GM19328 (cell line): ENCODE measurements around the gene CAPN1.
A peak's percentile ranks its signal among the peaks of the same experiment; 100 is the strongest.
"Not testable (repeated sequence)": the region's sequence is repeated elsewhere in the genome, so short reads cannot be mapped to it uniquely, and the experiment has no call there.

Experiments
- ATAC-seq: cut with Tn5 transposase; IDR thresholded peaks from one replicate; pipeline ENCODE4 v1.9.1; 2021; ENCODE audit warnings: mild to moderate bottlenecking, moderate library complexity; ENCODE audit not compliant: unreplicated experiment

Gene CAPN1

DNA sequence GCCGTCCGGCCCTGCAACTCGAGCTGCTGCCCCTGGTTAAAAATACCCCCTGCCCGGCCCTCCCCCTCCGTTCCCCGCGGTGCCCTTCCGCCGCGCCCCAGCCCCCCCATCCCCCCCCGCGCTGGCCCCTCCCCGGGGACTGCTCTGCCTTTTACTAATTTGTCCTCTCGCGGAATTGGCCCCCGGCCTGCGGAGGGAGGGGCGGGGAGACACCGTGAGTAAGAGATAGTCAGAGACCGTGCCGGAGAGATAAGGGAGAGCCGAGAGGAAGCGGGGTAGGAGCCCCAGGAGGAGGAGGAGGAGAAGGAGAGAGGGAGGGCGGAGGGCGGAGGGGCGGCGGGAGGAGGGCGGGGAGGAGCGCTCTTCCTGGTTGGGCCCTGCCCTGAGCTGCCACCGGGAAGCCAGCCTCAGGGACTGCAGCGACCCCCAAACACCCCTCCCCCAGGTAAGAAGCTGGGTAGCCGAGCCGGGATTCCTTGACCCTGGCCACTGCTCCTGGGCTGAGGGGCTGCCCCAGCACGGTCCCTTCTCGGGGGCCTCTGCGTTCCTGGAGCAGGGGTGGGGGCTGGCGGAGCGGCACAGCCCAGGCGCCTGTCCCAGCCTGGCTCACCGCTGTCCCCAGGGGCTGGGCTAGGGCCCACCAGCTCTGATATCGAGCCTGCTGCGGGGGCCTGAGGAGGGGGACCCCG is at the start of gene CAPN1:
TSS of gene CAPN1 (plus strand) at position 360 of the 689 bp plus-strand sequence. CDS start 774 bp downstream, outside the sequence.
- ATAC-seq, result peak; percentile 49

DNA sequence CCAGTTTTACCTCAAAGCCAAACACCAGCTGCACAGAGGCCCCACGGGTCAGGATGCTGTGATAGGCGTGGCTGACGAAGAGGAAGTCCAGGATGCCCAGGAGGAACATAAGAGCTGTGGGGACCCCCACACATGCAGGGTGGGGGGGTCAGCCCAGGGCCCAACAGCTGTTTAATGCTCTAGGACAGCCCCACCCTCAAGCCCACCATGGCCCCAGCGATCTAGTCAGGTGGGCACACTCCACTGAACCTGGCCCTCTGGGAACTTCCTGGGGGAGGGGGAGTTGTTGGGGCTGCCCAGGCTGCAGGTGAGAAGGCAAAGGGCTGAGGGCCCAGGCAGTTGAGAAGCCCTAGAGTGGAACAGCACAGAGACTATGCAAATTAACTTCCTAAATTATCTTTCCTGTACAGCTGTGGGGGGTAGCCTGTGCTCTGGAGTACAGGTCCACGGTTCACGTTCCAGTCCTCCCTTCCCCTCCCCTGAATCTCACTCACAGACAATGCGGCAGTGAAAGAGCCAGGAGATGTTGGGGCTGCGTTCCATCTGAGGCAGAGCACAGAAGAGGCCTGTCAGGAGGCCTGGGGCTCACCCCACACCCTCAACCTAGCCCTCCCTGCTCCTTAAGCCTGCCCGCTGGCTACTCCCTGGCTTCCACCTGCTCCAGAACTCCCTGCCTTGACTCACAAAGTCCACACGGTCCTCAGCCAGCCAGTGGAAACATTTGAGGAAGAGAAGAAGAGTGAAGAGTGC is 49.3 kb upstream of the CAPN1 start:
- ATAC-seq, result peak; percentile 47

DNA sequence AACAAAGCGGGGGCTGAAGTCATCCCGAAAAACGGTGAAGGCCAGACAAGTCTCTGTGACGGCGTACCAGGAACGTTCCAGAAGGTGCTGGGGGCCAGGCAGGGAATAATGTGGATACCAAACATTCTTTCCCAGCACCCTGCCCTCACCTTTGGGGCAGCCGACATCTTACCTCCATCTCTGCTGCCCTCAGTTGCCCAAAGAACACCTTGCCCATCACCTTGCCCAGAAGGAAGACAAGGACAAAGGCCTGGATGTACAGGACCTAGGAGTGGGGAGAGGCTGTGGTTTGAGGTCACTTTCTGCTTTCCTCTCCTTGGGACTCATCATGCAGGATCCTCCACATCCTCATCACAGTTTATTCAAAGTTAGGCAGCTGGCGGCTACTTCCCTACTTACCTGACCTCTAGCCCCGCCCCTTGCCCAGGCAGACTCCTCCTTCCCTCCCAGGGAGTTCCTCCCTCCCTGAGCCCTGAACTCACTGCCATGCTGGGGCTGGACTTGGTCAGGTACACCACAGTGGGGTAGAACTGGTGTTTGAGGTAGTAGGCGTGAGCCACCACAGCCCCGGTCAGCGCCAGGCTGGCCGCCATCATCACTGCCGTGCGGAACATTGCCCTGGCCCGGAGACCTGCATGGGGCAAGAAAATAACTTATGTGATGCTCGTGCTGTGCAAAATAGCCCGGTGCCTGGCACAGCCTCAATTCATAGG is 48.6 kb upstream of the CAPN1 start:
- no peak for ATAC-seq

DNA sequence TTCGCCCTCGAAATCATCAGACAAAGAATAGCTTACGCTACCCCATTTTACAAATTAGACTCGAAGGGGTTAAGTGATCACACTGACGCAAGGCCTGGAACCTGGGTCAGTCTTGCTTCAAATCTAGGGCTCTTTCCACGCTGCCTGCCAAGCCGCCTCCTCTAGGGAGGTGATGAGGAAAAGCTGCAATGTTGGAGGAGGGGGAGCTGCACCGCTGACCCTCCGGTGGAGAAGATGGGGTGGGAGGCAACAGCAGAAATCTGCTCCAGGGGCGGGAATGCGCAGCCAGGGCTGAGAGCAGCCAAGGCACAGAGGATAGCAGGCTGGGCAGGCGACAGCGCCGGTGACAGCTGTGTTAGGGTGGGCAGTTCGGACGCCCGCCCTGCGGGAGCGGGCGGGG is 48.0 kb upstream of the CAPN1 start:
- no peak for ATAC-seq

DNA sequence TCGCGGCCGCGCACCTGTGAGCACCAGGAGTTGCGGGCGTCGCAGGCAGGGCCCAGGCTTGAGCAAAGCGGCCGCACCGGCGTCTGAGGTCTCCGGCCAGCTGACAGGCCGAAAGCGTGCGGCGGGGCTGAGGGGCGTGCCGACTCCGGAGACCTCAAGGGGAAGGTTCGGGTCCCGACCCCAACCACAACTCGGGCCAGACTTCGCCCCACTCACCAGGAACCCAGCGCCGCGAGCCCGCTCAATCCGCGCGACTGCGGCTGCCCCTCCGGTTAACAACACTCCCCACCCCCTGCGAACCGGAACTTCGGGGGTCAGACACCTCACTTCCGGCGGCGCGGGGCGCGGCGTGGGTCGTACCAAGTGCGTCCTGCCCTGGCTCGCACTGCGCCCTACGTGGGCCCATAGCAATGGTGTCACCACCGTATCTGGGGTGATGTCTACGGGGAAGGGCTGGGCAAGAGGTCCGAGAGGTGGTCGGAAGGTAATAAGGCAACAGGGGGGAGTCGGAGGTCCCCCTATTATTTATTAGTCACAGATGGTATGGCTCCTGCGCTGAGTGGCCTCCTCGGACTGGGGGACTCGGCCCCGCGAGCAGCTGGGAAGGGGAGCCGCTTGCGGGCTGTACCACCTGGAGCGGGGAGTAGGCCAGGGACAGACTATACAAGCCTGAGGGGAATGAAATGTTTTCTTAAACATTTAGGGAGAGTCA is 47.3 kb upstream of the CAPN1 start, which contains the start of gene SYVN1:
TSS of gene SYVN1 (minus strand) at position 280 of the 712 bp plus-strand sequence. CDS start 918 bp downstream, outside the sequence.
- peak; percentile 50 for ATAC-seq

DNA sequence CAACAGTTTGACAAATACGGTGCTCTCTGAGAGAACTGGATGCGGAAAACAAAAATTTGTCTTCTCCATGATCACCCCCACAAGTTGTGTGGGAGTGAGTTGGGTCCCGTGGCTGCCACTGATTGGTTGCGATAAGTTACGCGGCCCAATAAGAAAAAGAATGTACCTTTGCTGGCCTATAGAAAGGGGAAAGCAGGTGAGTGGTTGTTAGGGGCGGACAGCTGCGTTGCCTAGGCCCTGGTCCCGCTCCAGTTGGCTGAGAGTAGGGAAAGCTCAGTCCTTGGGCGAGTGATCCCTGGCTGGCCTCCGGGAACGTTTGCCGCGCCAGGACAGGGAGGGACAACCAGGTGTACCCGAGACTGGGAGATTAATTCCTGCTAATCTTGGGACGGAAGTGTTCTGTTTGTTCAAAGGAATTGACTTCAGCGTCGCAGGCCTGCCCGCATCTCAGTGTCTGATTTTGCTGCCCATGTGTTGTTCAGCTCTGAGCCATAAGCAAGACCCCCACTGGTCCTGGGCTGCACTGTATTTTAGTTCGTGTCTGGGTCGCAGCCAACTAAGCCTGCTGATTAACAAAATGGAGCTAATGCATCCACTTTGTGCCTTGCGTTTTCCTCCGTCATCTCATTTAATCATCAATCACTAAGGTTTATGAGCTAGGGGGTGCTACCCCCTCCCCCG is 46.6 kb upstream of the CAPN1 start:
- ATAC-seq, result peak; percentile 50

DNA sequence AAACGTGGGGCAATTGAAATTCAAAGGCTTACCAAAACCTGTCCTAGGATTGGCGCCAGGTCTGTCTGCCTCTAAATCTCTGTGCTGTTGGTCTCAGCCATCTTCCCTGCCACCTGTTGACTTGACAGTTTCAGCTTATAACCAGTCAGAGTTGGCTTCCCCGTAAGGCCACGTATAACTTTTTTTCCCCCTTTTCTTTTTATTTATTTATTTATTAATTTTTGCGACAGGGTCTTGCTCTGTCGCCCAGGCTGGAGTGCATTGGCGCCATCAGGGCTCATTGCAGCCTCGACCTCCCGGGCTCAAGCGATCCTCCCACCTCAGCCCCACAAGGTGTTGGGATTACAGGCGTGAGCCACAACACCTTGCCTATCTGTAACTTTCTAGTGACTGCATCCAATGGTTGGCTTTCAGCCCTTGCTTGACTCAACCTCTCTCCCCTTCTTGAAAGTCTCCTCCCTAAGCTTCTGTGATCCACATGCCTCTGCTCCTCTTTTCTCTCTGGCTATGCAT is 46.0 kb upstream of the CAPN1 start:
- no peak for ATAC-seq

DNA sequence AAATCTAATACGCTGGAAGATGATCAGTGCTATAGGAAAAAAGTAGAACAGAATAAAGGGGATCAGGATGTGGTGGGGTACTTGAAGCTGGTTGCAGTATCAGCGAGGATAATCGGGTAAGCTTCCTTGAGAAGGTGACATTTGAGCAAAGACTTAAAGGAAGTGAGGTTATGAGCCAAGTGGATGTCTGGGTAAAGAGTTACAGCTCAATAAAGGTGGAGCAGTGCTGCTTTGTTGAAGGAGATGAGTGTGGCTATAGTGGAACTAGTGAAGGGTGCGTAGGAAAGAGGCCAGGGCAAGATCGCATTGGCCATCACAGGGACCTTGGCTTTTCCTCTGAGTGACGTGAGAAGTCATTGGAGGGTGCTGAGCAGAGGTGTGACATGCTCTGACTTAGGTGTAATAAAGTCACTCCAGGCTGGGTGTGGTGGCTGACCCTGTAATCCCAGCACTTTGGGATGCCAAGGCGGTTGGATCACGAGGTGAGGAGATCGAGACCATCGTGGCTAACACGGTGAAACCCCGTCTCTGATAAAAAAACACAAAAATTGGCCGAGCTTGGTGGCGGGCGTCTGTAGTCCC is 45.1 kb upstream of the CAPN1 start:
- ATAC-seq, result no peak

DNA sequence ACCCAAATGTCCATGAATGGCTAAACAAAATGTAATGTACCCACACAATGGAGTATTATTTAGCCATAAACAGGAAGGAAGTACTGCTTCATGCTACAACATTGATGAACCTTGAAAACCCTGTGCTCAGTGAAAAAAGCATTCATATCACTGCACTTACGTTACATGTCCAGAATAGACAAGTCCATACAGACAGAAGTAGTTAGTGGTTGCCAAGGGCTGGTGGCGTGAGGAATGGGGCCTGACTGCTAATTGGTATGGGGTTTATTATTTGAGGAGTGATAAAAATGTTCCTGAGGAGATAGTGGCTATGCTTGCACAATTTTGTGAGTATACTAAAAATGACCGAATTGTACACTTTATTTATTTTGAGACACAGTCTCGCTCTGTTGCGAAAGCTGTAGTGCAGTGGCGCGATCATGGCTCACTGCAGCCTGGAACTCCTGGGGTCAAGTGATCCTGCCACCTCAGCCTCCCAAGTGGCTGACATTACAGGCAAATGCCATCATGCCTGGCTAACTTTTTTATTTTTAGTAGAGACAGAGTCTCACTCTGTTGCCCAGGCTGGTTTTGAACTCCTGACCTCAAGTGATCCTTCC is 39.7 kb upstream of the CAPN1 start:
- ATAC-seq, result no peak

DNA sequence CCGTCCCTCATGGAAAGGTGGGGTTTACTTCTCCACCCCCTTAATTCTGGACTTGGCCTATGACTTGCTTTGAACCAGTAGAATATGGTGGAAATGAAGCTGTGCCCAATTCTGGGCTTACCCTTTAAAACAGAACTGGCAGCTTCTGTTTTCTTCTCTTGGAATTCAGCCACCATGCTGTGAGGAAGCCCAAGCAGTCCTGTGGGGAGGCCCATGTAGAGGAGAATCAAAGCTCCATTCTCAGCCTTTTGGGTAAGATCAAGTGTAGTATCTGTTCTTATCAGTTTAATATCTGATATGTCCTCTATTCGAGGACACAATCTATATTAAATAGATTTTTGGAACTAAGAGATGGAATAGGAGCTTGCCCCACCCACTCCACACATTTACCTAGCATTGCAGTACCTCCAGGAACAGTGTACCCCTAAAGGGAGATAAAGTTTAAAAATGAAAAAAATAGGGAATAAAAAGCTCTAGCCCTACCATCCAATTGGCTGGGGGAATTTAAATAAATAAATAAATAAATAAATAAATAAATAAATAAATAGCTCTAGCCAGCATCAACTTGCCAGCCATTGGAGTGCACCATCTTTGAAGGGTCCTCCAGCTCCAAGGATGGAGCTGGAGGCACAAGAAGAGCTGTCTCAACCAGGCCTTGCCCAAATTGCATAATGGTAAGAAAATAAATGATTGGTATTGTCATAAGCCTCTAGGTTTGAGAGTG is 34.2 kb upstream of the CAPN1 start:
- ATAC-seq, result no peak

DNA sequence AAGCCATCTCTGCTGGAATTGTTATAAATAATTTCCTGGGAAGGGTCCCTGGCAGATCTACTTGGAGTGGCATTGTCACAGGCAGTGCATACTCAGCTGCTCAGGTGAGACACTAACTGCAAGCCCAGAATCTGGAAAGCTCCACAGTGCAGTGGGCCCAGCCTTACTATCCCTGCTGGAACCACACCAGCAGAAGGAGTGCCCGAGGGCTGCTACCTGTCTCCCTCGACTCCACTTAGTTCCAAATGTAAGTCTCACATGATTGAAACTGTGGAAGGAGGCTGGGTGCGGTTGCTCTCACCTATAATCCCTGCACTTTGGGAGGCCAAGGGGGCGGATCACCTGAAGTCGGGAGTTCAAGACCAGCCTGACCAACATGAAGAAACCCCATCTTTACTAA is 33.1 kb upstream of the CAPN1 start:
- no peak for ATAC-seq

DNA sequence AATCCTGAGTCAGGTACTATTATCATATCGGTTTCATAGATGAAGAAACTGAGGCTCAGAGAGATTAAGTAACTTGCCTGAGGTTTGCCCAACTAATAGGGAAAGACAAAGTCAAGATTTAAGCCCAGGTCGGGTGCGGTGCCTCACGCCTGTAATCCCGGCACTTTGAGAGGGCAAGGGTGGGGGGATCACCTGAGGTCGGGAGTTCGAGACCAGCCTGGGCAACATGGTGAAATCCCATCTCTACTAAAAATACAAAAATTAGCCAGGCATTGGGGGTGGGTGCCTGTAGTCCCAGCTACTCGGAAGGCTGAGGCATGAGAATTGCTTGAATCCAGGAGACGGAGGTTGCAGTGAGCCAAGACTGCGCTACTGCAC is 31.6 kb upstream of the CAPN1 start:
- not testable (repeated sequence) for ATAC-seq

DNA sequence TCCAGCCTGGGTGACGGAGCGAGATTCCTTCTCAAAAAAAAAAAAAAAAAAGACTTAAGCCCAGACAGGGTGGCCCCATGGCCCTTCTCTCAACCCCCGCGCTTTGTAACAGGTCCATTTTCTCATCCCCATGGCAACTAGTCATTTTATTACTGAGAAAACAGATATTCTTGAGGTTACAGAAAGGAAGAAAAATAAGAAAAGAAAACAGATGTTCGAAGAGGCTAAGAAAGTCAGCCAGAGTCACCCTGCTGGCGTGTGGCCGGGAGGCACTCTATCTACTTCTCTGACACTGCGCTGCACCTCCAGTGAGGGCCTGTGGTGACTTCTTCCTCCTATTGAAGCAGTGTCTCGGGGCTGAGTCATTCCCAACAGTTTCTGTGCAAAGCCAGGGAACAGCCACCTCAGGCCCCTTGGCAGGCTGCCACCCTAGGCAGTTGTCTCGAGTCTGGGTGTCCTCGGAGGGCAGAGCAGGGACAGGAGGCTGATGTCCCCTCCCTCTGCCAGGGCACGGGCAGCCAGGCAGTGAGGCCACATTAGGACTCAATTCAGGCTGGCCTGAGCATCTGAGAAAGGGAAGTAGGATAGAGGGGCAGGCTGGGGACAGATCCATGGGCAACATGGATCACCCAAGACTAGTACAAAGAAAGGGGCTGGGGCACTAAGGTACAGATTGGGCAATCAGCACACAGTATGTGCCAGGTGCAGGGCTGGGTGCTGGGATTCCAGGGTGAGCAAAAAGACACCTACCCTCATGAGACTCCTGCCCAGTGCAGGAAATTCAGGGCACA is 31.0 kb upstream of the CAPN1 start:
- no peak for ATAC-seq

DNA sequence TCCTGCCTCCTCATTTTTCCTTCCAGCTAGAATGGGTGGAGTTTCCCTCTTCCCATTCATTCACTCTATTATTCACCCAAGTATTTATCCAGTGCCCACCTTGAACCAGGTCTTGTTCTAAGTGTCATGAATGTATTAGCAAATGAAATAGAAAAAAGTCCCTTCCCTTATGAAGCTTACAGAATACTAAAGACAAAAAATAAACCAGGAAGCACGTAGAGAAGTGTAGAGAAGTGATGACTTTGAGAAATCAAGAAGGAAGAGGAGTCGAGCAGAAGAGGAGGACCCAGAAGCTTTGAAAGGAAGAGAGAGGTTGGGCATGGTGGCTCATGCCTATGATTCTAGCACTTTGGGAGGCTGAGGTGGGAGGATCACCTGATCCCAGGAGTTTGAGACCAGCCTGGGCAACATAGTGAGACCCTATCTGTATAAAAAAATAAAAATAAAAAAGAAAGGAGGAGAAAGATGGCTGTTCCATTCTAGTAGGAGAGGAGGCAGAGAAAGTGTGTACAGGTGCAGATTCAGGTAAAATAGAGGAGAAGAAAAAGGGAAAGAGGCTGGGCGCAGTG is 30.3 kb upstream of the CAPN1 start:
- ATAC-seq, result no peak

DNA sequence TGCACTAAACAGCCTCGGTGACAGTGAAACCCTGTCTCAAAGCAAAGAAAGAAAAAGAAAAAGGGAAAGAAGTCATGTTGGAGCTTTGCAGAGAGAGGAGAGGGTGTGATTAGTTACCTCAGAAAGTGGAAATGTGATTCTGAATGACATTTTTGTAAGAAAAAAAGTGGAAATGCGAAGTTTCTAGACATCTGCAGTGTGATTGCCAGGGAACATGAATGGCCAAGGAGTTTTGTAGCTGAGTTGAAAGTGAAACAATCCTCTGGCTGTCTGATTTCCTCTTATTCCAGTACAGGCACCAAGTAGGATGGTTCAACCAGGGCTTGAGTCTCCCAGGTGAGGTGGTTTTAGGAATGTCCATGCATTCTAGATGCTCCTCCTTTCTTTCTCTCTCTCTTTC is 29.6 kb upstream of the CAPN1 start:
- no peak for ATAC-seq

DNA sequence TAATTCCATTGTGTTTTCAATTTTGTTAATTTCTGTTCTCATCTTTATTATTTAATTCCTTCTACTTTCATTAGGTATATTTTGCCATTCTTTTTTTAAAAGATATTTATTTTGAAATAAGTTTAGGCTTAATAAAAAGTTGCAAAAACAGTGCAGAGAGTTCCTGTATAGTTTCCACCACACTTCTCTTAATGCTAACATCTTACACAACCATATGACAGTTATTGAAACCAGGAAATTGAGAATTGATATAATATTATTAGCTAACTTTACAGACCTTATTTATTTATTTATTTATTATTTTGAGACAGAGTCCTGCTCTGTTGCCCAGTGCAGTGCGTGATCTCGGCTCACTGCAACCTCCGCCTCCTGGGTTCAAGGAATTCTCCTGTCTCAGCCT is 25.5 kb upstream of the CAPN1 start:
- no peak for ATAC-seq

DNA sequence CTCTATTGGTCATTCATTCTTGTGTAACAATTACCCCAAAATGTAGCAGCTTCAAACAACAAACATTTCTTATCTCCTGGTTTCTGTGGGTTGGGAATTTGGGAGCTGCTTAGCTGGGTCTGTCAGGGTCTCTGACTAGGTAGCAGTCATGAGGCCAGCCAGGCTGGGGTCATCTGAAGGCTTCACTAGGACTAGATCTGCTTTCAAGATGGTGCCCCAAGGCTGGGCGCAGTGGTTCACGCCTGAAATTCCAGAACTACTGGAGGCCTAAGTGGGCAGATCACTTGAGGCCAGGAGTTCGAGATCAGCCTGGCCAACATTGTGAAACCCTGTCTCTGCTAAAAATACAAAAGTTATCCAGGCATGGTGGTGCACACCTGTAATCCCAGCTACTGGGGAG is 24.8 kb upstream of the CAPN1 start:
- ATAC-seq, result no peak

DNA sequence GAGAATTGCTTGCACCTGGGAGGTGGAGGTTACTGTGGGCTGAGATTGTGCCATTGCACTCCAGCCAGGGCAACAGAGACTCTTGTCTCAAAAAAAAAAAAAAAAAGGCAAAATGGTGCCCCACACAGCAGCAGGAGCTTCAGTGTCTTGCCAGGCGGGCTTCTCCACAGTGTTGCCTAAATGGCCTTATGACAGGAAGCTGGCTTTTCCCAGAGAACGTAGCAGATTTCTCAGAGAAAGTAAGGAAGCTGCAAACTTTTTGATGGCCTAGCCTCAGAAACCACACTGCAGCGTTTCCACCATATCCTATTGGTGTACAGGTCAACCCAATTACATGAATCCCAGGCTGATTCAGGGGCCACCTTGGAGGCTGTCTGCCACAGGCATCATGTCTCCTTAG is 24.4 kb upstream of the CAPN1 start:
- no peak for ATAC-seq
